GM18867 (cell line): Measurements from ENCODE around the gene NUDT1.
A peak's percentile ranks its signal among the peaks of the same experiment; 100 is the strongest.

ENCODE experiments used
- ATAC-seq: cut with Tn5 transposase; IDR thresholded peaks from one replicate; pipeline ENCODE4 v1.9.1; 2021; ENCODE audit warnings: mild to moderate bottlenecking, moderate library complexity; ENCODE audit not compliant: unreplicated experiment

The NUDT1 gene

DNA sequence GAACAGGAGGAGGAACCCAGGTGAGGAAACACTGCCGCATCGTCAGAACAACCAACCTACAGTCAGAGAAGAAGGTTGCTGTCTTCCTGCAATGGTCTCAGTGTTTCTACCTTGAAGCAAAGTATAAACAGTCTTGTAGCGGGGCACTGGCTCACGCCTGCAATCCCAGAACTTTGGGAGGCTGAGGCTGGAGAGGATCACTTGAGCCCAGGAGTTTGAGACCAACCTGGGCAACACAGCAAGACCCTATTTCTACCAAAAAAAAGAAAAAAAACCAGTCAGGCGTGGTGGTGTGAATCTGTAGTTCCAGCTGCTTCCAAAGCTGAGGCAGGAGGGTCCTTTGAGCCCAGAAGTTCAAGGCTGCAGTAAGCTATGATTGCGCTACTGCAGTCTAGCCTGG, 48.9 kb downstream of the NUDT1 start:
- no peak for ATAC-seq

DNA sequence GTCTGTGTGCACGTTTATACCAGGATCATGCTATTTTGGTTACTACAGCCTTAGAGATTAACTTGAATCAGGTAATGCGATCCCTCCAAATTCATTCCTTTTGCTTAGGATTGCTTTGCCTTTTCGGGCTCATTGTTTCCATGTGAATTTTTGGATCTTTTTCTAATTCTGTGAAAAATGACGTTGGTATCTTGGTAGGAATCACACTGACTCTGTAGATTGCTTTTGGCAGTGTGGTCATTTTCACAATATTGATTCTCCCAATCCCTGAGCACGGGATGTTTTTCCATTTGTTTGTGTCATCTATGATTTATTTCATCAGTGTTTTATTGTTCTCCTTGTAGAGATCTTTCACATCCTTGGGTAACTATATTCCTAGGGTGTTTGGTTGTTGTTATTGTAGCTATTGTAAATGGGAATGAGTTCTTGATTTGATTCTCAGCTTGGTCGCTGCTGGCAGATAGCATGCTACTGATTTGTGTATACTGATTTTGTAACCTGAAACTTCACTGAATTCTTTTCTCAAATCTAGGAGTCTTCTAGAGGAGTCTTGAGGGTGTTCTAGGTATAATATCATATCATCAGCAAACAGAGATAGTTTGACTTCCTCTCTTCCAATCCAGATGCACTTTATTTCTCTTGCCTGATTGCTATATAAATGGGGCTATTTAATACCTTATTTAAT, 54.1 kb downstream of the NUDT1 start:
- ATAC-seq = no peak

DNA sequence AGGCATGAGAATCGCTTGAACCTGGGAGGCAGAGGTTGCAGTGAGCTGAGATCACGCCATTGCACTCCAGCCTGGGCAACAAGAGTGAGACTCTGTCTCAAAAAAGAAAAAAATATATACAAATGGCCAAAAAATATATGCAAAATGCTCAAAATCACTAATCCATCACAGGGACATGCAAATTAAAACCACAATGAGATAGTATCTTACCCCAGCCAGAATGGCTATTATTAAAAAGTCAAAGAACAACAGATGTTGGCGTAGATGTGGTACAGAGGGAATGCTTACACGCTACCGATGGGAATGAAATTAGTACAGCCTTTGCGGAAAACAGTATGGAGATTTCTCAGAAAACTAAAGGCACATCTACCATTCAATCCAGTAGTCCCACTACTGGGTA, 54.8 kb downstream of the NUDT1 start:
- ATAC-seq = no peak

DNA sequence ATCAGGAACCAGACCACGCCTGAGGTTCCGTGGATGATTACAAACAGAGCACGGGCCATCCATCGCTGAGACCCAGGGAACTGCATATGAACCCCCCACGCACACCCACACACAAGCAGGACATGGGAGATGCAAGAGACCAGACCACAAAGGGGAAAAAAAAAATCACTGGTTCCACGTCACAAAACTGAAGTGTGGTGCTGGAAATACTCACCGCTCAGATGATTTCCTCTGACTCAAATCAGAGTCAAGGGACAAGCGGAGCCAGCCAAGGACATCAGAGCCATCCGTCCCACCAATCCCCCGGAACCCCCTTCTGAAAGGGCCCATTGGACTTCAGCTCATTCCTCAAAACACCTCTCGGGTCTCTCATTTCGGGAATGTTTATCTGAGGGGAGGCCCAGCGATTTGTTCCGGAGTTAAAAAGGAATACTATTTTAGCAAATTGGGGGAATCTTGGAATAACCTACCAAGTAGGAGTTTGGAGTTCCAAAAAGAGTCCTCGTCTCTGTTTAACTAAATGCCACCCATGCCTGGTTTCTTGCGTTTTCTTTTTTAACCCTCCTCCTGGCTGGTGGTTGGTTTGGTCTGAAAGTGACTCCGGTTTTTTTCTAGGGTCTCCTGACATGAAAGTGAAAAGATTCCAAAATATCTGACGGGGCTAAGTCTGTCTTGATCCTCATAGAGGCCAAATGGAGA, 57.3 kb downstream of the NUDT1 start:
- ATAC-seq = peak; percentile 48

DNA sequence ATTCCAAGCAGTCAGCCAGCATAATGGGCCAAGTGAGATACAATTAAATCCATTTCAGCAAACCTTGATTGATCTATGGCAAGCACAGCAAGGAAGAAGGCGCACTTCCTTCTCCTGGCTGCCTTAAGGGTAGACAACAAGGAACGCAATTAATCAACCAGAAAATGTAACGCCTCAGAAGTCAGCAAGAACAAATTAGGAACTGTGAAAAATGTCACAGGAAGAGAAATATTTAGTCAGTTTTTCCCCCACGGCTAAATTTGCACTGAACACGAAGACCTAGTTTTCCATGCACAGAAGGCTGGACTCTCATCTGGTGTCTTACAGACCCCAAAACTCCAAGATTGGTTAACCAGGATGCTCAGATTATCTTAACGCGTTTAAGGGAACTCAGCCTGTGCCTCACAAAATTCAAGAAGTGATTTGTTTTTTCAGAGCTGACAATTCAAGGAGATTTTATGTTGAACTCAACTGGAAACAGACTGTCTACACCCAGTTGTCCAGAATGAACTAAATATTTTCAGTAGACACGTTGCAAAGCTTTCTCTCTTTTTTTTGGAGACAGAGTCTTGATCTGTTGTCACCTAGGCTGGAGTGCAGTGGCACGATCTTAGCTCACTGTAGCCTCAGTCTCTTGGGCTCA, 58.0 kb downstream of the NUDT1 start:
- no peak for ATAC-seq
